ENCODE measurements around the gene USH2A.

DNA sequence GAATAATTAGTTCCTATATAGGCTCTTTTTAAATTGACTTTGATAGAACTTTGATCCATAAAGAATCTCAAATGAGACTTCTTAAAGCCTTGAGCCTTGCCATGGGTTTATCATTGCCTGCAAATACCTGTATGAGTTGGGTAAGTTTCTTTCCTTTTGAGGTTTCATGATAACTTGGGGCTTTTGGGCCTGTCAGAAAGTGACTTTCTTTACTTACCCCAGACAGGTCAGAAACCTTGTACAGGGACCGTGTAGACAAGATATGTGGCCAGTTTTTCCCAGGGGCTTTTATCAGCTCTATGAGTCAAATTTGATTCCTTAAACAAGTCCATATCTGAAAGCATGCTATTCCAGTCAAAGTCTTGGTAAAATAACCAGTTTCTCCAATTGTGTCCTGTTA, 838.9 kb downstream of the USH2A start:
- TF ChIP-seq, protein P1, sequence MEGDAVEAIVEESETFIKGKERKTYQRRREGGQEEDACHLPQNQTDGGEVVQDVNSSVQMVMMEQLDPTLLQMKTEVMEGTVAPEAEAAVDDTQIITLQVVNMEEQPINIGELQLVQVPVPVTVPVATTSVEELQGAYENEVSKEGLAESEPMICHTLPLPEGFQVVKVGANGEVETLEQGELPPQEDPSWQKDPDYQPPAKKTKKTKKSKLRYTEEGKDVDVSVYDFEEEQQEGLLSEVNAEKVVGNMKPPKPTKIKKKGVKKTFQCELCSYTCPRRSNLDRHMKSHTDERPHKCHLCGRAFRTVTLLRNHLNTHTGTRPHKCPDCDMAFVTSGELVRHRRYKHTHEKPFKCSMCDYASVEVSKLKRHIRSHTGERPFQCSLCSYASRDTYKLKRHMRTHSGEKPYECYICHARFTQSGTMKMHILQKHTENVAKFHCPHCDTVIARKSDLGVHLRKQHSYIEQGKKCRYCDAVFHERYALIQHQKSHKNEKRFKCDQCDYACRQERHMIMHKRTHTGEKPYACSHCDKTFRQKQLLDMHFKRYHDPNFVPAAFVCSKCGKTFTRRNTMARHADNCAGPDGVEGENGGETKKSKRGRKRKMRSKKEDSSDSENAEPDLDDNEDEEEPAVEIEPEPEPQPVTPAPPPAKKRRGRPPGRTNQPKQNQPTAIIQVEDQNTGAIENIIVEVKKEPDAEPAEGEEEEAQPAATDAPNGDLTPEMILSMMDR (IDR thresholded peaks at IDR 0.05) = no peak
- TF ChIP-seq POLR2A (IDR thresholded peaks at IDR 0.05; ENCODE audit: low read depth) (no peak), POLR2AphosphoS5 (IDR thresholded peaks at IDR 0.05) (no peak)
